ENCODE results near the gene BMPR1A.

Gene BMPR1A

GRCh38 chr10:86756511-86757112 lies at the start of gene BMPR1A:
Gene BMPR1A (plus strand): TSS chr10:86756619. CDS start chr10:86876019, 119,400 bp downstream.
- no peak for TF ChIP-seq CTCF (IDR thresholded peaks at IDR 0.05; ENCODE audit: low read depth, low read length, missing control alignments)
- in situ Hi-C loops (cut with HindIII; ENCODE audit: low sequenced_read_pairs): no loop called here
- peak within 1 kb of the TSS; percentile 77 for H3K4me3 ChIP-seq (ENCODE audit: low read depth, low read length)
- DNase-seq (ENCODE audit: low read depth): peak; percentile 74

- no peak for DNase-seq (ENCODE audit: low read depth)
- in situ Hi-C loops (cut with HindIII; ENCODE audit: low sequenced_read_pairs): no loop called here
- no peak overlapping the region for H3K4me3 ChIP-seq (ENCODE audit: low read depth, low read length)
- no peak for TF ChIP-seq CTCF (IDR thresholded peaks at IDR 0.05; ENCODE audit: low read depth, low read length, missing control alignments)
Measured at GRCh38 chr10:86706977-86707376, 49.4 kb upstream of the BMPR1A start.

GRCh38 chr10:86707505-86707904 lies 48.9 kb upstream of the BMPR1A start:
- DNase-seq (ENCODE audit: low read depth): no peak
- in situ Hi-C loops (cut with HindIII; ENCODE audit: low sequenced_read_pairs): no loop called here
- no peak for TF ChIP-seq CTCF (IDR thresholded peaks at IDR 0.05; ENCODE audit: low read depth, low read length, missing control alignments)
- H3K4me3 ChIP-seq (ENCODE audit: low read depth, low read length): no peak overlapping the region

DNA sequence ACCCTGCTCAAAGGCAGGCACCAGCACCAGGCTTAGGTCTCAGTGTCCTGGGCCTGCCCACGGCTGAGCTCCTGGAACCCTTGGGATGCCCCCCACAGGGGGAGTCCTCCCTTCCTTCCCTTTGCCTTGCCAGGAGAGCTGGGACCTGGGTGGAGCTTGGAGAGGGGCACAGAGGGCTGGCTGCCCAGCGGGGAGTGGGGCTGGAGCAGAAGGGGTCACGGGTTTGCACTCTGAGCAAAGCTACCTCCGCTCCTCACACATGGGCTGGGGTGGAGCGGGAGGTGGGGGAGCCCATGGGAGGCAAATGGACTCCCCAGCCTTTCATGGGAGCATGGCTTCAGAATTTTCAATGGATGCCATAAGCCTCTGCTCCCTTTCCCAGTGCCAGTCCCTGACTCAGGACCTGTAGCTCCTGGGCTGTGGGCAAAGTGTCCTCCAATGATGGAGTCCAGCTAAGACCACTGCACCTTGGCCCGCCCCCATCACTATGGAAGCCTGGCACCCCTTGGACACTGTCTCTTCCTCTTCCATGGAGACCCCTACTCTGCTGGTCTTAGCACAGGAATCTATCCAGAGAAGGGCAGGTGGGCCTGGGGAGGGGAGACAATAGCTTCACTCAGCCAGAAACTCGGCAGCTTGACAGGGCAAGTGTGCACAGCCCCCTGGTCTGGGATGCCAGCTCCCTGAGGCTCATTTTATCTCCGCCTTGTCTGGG lies 48.2 kb upstream of the BMPR1A start:
- no peak overlapping the region for H3K4me3 ChIP-seq (ENCODE audit: low read depth, low read length)
- no peak for DNase-seq (ENCODE audit: low read depth)
- in situ Hi-C loops (cut with HindIII; ENCODE audit: low sequenced_read_pairs): no loop called here
- TF ChIP-seq CTCF (IDR thresholded peaks at IDR 0.05; ENCODE audit: low read depth, low read length, missing control alignments): no peak

- no peak for TF ChIP-seq CTCF (IDR thresholded peaks at IDR 0.05; ENCODE audit: low read depth, low read length, missing control alignments)
- H3K4me3 ChIP-seq (ENCODE audit: low read depth, low read length): no peak overlapping the region
- DNase-seq (ENCODE audit: low read depth): no peak
- in situ Hi-C loops (cut with HindIII; ENCODE audit: low sequenced_read_pairs): no loop called here
Measured at GRCh38 chr10:86708783-86709380, 47.5 kb upstream of the BMPR1A start.

- TF ChIP-seq CTCF (IDR thresholded peaks at IDR 0.05; ENCODE audit: low read depth, low read length, missing control alignments): no peak
- DNase-seq (ENCODE audit: low read depth): no peak
- in situ Hi-C loops (cut with HindIII; ENCODE audit: low sequenced_read_pairs): no loop called here
- H3K4me3 ChIP-seq (ENCODE audit: low read depth, low read length): no peak overlapping the region
Measured at GRCh38 chr10:86709396-86710185, 46.8 kb upstream of the BMPR1A start.
